Mammary epithelial cell (primary cell): Measurements from ENCODE around the gene TRMT10C.

Experiments
- CTCF ChIP-seq, 2 donors: IDR thresholded peaks in 1 of 2; conservative IDR thresholded peaks in 1 of 2; 2 replicates each; pipeline ENCODE4 v1.5.1; 2011 to 2012; ENCODE audit warnings: inconsistent platforms in 2 of 2, low read length in 2 of 2, mild to moderate bottlenecking in 2 of 2, control low read depth in 1 of 2, low read depth in 1 of 2; ENCODE audit not compliant: insufficient read depth in 1 of 2; ENCODE audit errors: extremely low read depth in 1 of 2
- EZH2 ChIP-seq: IDR thresholded peaks from 2 replicates; pipeline ENCODE4 v1.6.1; 2012; ENCODE audit warnings: low read length, inconsistent platforms, borderline replicate concordance

- no peak for TF ChIP-seq CTCF (conservative IDR thresholded peaks at IDR 0.05 in 1 of 2, IDR thresholded peaks at IDR 0.05 in 1 of 2; ENCODE audit: extremely low read depth in 1 of 2, insufficient read depth in 1 of 2, low read depth in 1 of 2, low read length in 2 of 2)
- TF ChIP-seq EZH2 = no peak
These were observed 28.7 kb upstream of the TRMT10C start for GRCh38 chr3:101532783-101533602.
